NT2/D1 (cell line): ENCODE measurements around the gene SIM1.

ENCODE experiments used
- SUZ12 ChIP-seq: IDR thresholded peaks from 2 replicates; pipeline ENCODE4 v1.6.1; 2011; ENCODE audit not compliant: insufficient read length, insufficient read depth; ENCODE audit errors: extremely low read depth
- YY1 ChIP-seq: IDR thresholded peaks from 2 replicates; pipeline ENCODE4 v1.6.1; 2011; ENCODE audit not compliant: insufficient read length, insufficient read depth
- ZNF274 ChIP-seq: IDR thresholded peaks from 2 replicates; pipeline ENCODE4 v1.6.1; 2011; ENCODE audit warnings: mild to moderate bottlenecking, low read depth, low read length

- TF ChIP-seq YY1 (no peak), ZNF274 (no peak), SUZ12 (no peak)
Observed at GRCh38 chr6:100457311-100457990, 7.3 kb downstream of the SIM1 start.
